Neural cell (in vitro differentiated cells): ENCODE data around the gene LMO2.

ENCODE experiments used
- MXI1 ChIP-seq: fragments of 450-650 bp; conservative IDR thresholded peaks from 2 replicates; pipeline ENCODE4 v1.6.1; 2014; ENCODE audit warnings: antibody characterized with exemption, mild to moderate bottlenecking; ENCODE audit not compliant: poor library complexity, severe bottlenecking
- RAD21 ChIP-seq: fragments of 450-650 bp; conservative IDR thresholded peaks from 2 replicates; pipeline ENCODE4 v1.6.1; 2014; ENCODE audit warnings: antibody characterized with exemption, mild to moderate bottlenecking, moderate library complexity
- REST ChIP-seq: IDR thresholded peaks from 2 replicates; pipeline ENCODE4 v1.6.1; 2012; ENCODE audit warnings: borderline replicate concordance

- TF ChIP-seq REST (no peak), MXI1 (no peak), RAD21 (no peak)
Observed at GRCh38 chr11:33936725-33937604, 45.1 kb upstream of the LMO2 start.
